Neural crest cell (in vitro differentiated cells): ENCODE results near the gene BCAN. TPM values are rescaled to one million over a fixed set of nuclear protein-coding genes. Genes with fewer than 3 reads are reported as not detected.

Source experiments
- DNase-seq: peaks from one replicate; pipeline ENCODE4 v3.0.0; 2021; ENCODE audit warnings: low read depth, mixed read lengths, low spot score
- H3K27ac Mint-ChIP-seq: one replicate; pipeline ENCODE4 v1.8.0; 2021; ENCODE audit warnings: mild to moderate bottlenecking, mixed read lengths; ENCODE audit not compliant: unreplicated experiment
- H3K27me3 Mint-ChIP-seq: 2 replicates; pipeline ENCODE4 v1.8.0; 2021; ENCODE audit warnings: low read depth, mild to moderate bottlenecking, mixed read lengths
- H3K36me3 Mint-ChIP-seq: 2 replicates; pipeline ENCODE4 v1.8.0; 2021; ENCODE audit warnings: low read depth, mild to moderate bottlenecking, mixed read lengths
- H3K4me1 Mint-ChIP-seq: 2 replicates; pipeline ENCODE4 v1.8.0; 2021; ENCODE audit warnings: mixed read lengths
- H3K4me3 Mint-ChIP-seq: one replicate; pipeline ENCODE4 v1.8.0; 2021; ENCODE audit warnings: mild to moderate bottlenecking, mixed read lengths
- H3K9me3 Mint-ChIP-seq: 2 replicates; pipeline ENCODE4 v1.8.0; 2021; ENCODE audit warnings: mixed read lengths
- CTCF ChIP-seq: fragments of 200-600 bp; sonication (generic); conservative IDR thresholded peaks from 2 replicates; pipeline ENCODE4 v1.5.0; 2021; ENCODE audit warnings: antibody characterized with exemption, mild to moderate bottlenecking
- total RNA-seq: library from RNA; stranded (reverse); gene quantifications from 2 replicates; pipeline ENCODE4 v1.2.1, GENCODE V29; 2021

Gene BCAN
- total RNA-seq, 1 donor from 2014 or later: 2.4 TPM

- DNase-seq: no peak
- Mint-ChIP-seq H3K9me3 (no peaks in the 10 kb centered on the region), H3K27ac (no peak overlapping the region), H3K4me1 (peaks cover 44% of the 10 kb centered on the region), H3K36me3 (no peaks in the 10 kb centered on the region), H3K27me3 (peaks cover 73% of the 10 kb centered on the region), H3K4me3 (peak overlapping the region; percentile 84)
- TF ChIP-seq CTCF: no peak
These were observed 1.3 kb downstream of the BCAN start for GRCh38 chr1:156643049-156643777.

GRCh38 chr1:156643778-156644092, 1.8 kb downstream of the BCAN start:
- Mint-ChIP-seq H3K36me3 (no peaks in the 10 kb centered on the region), H3K27ac (no peak overlapping the region), H3K9me3 (no peaks in the 10 kb centered on the region), H3K4me1 (peaks cover 39% of the 10 kb centered on the region), H3K4me3 (no peak overlapping the region), H3K27me3 (peaks cover 73% of the 10 kb centered on the region)
- TF ChIP-seq CTCF: no peak
- no peak for DNase-seq

GRCh38 chr1:156644146-156644545, 2.2 kb downstream of the BCAN start:
- peaks cover 73% of the 10 kb centered on the region for H3K27me3 Mint-ChIP-seq
- peaks cover 35% of the 10 kb centered on the region for H3K4me1 Mint-ChIP-seq
- no peak for DNase-seq

GRCh38 chr1:156644640-156645039, 2.7 kb downstream of the BCAN start:
- H3K9me3 Mint-ChIP-seq: no peaks in the 10 kb centered on the region
- no peak overlapping the region for H3K4me3 Mint-ChIP-seq
- no peak for DNase-seq
- peaks cover 30% of the 10 kb centered on the region for H3K4me1 Mint-ChIP-seq
- H3K36me3 Mint-ChIP-seq: no peaks in the 10 kb centered on the region
- no peak overlapping the region for H3K27ac Mint-ChIP-seq
- peaks cover 71% of the 10 kb centered on the region for H3K27me3 Mint-ChIP-seq
- no peak for TF ChIP-seq CTCF

More at GRCh38 chr1:156644146-156644545, 2.2 kb downstream of the BCAN start:
- Mint-ChIP-seq H3K9me3 (no peaks in the 10 kb centered on the region), H3K4me3 (no peak overlapping the region), H3K27ac (no peak overlapping the region), H3K36me3 (no peaks in the 10 kb centered on the region)
- no peak for TF ChIP-seq CTCF

GRCh38 chr1:156645056-156645455, 3.1 kb downstream of the BCAN start:
- Mint-ChIP-seq H3K4me3 (no peak overlapping the region), H3K27me3 (peaks cover 69% of the 10 kb centered on the region), H3K27ac (no peak overlapping the region), H3K9me3 (no peaks in the 10 kb centered on the region), H3K36me3 (no peaks in the 10 kb centered on the region), H3K4me1 (peaks cover 27% of the 10 kb centered on the region)
- no peak for TF ChIP-seq CTCF
- no peak for DNase-seq
